HL-60/S4 (cell line): ENCODE results near the gene CYRIA.

Experiments used
- in situ Hi-C: fragments of 300-500 bp; cut with MboI; formaldehyde crosslinking; loops from 2 replicates; pipeline ENCODE4 v1.14.3; 2022; ENCODE audit warnings: low sequenced_read_pairs

The CYRIA gene

GRCh38 chr2:16632598-16632997 lies 33.0 kb downstream of the CYRIA start:
- in situ Hi-C loops: no loop called here

DNA sequence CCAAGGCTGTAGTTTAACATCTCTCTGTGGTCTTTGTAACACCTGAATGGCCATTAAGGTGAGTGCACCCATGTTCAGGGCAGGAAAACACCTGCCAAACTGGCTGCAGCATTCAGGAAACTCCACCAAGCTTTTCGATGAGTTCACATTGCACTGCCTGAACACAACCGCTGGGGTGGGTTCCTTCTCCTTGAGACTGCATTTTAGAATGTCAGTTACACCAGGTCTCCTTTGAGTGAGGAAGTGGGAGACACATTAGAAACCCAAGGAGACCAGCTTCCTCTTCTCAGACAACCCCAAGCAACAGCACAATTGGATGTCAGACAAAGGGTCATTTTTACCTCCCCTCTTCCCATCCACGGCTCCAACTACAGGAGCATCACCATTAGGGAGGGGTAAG lies 35.2 kb downstream of the CYRIA start:
- in situ Hi-C loops: no loop called here

GRCh38 chr2:16629770-16630169 lies 35.9 kb downstream of the CYRIA start:
- in situ Hi-C loops: no loop called here

DNA sequence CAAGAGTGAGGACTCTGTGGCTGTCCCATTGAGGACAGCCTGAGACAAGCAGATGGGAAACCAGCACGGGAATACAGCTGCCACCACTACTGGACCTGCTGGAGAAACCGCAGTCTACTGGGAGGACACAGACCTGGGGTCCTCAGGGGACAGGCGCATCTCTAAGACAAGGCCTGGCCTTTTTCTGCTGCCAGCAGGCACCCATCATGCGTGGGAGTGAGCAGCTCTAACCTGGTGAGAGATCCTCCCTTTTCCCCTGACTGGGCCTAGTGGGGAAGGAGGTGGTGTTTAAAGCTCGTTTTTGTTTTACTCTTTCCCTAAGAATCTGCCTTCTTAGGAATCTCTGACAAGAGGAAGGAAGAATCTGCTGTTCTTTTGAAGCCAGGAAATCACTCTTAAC lies 36.6 kb downstream of the CYRIA start:
- in situ Hi-C loops: no loop called here

DNA sequence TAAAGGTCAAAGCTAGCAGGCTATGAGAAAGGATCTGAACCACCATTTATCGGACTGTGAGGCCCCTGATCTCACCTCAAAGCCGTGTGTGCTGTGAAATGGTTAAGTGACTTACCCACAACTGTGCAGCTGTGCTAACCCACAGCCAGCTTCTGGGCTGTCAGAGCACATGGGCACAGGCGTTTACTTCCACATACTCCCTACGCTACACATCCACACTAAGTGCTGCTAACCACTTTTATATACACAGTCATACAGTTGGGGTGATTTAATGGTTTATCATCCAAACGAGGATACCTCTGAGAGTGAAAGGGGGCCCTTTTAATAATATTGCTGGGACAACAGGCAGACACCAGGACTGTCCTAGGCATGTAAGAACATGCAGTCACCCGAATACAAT lies 37.3 kb downstream of the CYRIA start:
- in situ Hi-C loops: no loop called here

DNA sequence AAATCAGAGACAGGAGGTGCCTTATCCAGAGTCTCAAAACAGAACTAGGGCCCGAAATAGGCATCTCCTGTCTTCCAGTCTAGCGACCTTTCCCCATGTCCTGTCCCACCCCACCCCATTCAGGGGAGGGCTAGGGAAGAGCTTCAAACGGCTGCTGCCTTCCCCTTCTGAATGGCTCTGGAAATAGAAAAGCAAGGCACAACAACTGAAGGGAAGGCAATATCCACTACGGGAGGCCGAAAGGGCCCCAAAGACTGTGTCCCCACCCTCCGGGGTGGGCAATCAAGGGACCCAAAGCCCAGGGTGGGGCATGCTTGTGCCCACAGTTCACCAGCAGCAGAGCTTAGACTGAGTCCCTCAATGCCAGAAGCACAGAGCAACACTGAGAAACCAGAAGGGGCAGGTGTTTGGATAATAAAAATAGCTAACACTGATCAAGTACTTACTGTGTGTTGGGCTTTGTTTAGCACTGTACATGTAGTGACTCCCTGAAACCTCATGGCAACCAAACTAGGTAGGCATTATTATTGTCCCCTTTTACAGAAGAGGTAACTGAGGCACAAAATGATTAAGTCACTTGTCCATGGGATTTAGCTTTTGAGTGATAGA lies 38.5 kb downstream of the CYRIA start:
- in situ Hi-C loops: no loop called here

DNA sequence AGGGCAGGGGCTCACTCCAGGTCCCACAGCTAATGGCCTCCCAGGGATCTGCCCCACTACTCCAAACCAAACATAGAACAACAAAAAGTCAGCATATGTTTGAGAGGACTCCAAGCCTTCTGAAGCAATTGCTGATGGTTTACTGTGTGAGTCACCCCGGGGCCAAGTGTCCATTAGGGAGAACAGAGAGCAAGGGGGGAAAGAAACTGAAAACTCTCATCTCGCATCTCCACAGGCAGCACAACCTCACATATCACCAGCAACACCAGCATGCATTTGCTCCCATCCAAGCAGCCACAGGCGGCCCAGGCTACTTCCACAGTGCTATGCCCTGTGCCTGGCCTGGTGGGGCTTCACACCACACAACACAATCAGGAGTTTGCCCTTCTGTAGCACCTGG lies 39.1 kb downstream of the CYRIA start:
- in situ Hi-C loops: no loop called here

- in situ Hi-C loops: no loop called here
Measured at GRCh38 chr2:16625759-16626158, 39.9 kb downstream of the CYRIA start.

GRCh38 chr2:16625201-16625729 lies 40.4 kb downstream of the CYRIA start:
- in situ Hi-C loops: no loop called here

DNA sequence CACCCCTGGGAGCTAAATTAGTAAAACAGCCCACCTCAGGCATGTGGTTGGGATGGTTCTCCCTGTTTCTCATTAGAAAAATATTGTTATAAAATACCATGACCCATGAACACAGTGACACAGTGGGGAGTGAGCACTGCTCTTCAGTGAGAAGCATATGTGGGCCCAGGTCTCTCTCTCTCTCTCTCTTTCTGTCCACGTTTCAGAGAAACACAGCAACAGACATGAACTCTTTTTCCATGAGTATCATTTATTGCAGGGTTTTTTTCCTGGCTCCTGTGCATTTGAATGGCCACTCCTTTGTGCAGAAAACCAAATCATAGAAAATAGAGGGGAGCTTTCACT lies 41.2 kb downstream of the CYRIA start:
- in situ Hi-C loops: loop anchor here (5.0 kb wide), 1 partner anchor 93 kb away; no protein-coding TSS in a partner anchor

- in situ Hi-C loops: loop anchor here (5.0 kb wide), 1 partner anchor 94 kb away; no protein-coding TSS in a partner anchor
Measured at GRCh38 chr2:16623564-16624435, 41.8 kb downstream of the CYRIA start.

- in situ Hi-C loops: loop anchor here (5.0 kb wide), 1 partner anchor 94 kb away; no protein-coding TSS in a partner anchor
Measured at GRCh38 chr2:16623031-16623430, 42.6 kb downstream of the CYRIA start.

DNA sequence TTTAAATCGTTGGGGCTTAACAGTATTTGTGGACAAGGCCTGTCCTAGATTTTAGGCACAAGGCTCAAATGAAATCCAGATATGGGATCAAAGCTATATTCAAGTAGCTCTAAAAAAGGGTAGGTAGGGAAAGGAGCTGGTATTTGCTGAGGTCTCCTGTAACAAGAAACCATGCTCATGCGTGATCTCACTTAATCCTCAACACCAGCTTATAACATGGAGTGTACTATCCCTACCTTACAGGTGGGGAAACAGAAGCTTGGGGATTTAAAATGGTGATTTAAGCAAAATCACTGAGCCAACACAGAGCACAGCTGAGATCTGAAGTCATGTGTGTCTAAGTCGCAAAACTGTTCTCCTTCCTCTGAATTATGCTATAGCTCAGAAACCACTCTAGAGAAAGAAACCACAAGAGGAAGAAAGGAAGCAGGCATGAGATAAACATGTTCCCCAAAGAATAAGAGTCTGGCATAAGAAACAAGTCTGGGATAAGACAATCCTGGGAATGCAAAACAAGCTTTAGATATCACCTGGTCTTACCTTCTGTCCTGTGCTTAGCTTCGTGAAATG lies 43.1 kb downstream of the CYRIA start:
- in situ Hi-C loops: loop anchor here (5.0 kb wide), 1 partner anchor 95 kb away; no protein-coding TSS in a partner anchor

- in situ Hi-C loops: loop anchor here (5.0 kb wide), 1 partner anchor 96 kb away; no protein-coding TSS in a partner anchor
Measured at GRCh38 chr2:16621316-16621715, 44.3 kb downstream of the CYRIA start.

DNA sequence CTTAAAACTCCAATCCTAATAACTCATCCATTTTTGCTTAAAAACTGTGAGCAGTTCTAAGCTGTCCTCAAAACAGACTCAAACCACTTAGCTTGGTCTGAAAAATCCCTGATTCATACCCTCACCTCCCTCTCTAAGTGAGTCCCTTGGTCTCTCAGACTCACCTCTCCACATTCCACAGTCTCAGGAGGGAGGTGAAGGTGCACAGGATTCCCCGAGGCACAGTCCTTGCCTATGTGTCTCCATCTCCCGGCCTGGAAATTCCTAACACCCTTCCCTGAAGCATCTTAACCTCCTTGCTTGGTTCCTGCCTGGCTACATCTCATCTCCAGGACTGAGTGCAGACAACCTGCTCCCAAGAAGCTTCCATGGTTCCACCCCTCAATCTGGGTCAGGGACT lies 45.0 kb downstream of the CYRIA start:
- in situ Hi-C loops: loop anchor here (5.0 kb wide), 1 partner anchor 97 kb away; no protein-coding TSS in a partner anchor

GRCh38 chr2:16619576-16620245 lies 45.9 kb downstream of the CYRIA start:
- in situ Hi-C loops: loop anchor here (5.0 to 10.0 kb wide), 2 partner anchors 98 to 135 kb away; no protein-coding TSS in a partner anchor

- in situ Hi-C loops: loop anchor here (10.0 kb wide), 1 partner anchor 137 kb away; no protein-coding TSS in a partner anchor
Measured at GRCh38 chr2:16617282-16618266, 48.1 kb downstream of the CYRIA start.
